Central memory CD4-positive, alpha-beta T cell (primary cell): ENCODE data around the gene TMEM120A.
"Not testable (repeated sequence)": the region's sequence is repeated elsewhere in the genome, so short reads cannot be mapped to it uniquely, and the experiment has no call there.

ENCODE experiments used
- DNase-seq: peaks from one replicate; pipeline ENCODE4 v3.0.0; 2022
- total RNA-seq, 3 experiments: gene quantifications; one replicate each; lab custom pipeline; 2026; lab: John Stamatoyannopoulos, UW

Gene TMEM120A
- 8.9 to 13.4 (median 9.1) reads per million in 3 experiments for total RNA-seq

DNA sequence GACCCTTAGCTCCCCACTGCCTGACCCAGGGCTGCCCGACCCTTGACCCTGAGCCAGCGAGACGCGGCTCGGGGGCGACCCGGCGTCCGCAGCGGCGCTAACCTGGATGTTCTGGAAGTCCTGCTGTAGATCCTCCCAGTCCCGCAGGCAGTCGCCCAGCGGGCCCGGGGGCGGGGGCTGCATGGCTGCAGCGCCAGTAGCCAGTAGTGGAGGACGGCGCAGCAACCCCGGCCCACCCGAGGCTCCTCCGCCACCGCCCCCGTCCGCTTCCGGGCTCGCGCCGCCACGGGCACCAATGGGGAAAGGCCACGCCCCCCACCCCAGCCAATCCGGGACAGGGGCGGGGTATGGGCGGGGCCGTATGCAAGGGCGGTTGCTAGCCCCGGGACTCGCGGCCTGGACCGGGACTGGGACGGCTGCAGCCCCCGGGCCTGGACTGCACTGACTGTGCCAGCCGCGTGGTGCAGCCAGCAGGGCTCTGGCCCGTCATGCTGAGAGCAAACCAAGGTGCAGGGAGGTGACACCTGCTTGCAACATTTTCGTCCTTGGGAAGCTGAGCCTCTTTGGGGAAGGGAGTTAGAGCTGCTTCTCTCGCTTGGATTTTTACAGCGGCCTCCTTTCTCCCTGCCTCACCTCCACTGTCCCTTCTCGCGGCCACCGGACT lies at the start of gene TMEM120A:
TSS of gene TMEM120A (minus strand) at position 208 of the 664 bp plus-strand sequence. CDS start at position 183, 25 bp downstream.
- DNase-seq = peak; percentile 90

DNA sequence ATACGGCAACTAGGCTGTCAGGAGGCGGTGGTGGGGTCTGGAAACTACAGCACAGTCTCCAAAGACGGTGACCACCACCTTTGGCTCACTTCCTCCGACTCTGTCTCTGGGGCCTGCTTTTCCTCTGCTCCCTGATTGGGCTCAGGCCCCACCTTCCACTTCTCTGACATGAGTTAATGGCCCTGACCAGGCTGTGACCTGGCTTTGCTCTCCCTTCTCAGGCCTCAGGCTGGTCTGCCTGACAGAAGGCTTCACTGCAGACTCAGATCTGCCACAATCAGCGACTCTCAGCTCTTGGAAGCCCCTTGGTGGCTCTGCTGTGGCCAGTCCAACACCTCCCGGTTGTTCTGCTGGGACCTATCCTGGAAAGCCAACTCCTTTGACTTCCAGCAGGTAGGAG lies 45.7 kb upstream of the TMEM120A start:
- no peak for DNase-seq

DNA sequence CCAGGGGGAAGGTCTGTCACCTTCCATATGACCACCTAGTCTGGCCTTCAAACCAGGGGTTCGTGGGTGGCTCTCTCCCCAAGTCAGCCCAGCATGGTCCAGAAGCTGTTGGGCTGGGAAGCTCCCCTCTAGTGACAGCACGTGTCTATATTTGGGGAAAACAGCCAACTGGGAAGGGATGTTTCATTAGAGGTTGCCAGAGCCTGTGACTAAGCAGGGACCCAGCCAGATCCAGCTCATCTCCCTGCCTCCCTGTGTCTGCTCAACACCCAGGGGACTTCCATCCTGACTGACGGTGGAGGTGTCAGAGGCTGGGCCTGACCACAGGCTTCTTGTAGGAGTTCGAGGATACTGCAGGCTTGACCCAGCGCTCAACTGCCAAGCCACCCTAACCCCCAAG lies 42.9 kb upstream of the TMEM120A start:
- DNase-seq = no peak

DNA sequence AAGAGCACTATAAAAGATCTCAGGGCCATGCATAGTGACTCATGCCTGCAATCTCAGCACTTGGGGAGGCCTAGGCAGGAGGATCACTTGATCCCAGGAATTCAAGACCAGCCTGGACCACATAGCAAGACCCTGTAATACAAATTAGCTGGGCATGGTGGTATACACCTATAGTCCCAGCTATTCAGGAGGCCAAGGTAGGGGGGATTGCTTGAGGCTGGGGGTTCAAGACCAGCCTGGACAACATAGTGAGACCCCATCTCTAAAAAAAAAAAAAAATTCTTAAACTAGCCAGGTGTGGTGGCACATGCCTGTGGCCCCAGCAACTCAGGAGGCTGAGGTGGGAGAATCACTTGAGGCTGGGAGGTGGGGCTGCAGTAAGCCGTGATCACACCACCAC lies 37.6 kb upstream of the TMEM120A start:
- no peak for DNase-seq

- not testable (repeated sequence) for DNase-seq
These were observed 35.3 kb upstream of the TMEM120A start for GRCh38 chr7:76029682-76030081.

DNA sequence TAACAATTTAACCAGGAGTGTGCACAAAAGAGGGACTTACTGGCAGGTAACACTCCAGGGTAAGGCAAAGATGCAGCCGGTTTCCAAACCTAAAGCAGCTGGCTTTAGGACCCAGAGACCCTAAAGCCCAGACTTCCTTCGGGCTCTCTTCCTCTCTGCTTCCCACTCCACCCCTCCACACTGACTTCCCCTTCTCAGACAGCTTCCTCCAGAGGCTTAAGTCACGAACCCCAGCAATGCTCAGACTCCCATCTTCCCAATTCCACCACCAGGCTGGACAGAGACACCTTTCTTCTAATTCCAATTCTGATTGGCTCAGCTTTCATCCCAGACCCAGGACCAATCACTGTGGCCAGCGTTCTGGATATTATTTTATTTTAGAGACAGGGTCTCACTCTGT lies 28.6 kb upstream of the TMEM120A start:
- no peak for DNase-seq

- no peak for DNase-seq
These were observed 27.8 kb upstream of the TMEM120A start for GRCh38 chr7:76022026-76022780.

GRCh38 chr7:76020031-76020714 lies 25.8 kb upstream of the TMEM120A start:
- DNase-seq = peak; percentile 56

DNA sequence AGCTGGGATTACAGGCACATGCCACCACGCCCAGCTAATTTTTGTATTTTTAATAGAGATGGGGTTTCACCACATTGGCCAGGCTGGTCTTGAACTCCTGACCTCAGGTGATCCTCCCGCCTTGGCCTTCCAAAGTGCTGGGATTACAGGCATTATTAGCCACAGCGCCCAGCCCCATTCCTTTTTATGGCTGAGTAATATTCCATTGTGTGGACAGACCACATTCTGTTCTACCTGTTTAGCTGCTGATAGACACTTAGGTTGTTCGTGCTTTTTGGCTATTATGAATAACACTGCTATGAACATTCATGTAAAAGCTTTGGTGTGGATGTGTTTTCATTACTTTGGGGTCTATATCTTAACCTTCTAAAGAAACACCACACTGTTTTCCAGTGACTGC lies 24.1 kb upstream of the TMEM120A start:
- not testable (repeated sequence) for DNase-seq

DNA sequence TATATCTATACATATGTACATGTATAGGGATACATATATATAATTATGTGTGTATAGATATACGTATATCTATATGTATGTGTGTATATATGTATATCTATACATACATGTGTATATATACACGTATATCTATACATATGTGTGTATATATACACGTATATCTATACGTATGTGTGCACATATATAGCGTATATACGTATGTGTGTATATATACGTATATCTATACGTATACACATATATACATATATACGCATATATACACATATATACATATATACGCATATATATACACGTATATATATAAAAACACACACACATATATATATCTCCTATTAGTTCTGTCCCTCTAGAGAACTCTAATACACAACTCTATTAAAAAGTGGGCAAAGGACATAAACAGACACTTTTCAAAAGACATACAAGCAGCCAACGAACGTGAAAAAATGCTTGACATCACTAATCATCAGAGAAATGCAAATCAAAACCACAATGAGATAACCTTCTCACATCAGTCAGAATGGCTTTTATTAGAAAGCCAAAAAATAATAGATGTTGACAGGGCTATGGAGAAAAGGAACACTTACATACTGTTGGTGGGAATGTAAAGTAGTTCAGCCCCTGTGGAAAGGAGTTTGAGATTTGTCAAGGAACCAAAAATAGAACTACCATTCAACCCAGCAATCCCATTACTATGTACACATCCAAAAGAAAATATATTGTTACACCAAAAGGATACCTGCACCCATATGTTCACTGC lies 22.0 kb upstream of the TMEM120A start:
- DNase-seq = no peak

DNA sequence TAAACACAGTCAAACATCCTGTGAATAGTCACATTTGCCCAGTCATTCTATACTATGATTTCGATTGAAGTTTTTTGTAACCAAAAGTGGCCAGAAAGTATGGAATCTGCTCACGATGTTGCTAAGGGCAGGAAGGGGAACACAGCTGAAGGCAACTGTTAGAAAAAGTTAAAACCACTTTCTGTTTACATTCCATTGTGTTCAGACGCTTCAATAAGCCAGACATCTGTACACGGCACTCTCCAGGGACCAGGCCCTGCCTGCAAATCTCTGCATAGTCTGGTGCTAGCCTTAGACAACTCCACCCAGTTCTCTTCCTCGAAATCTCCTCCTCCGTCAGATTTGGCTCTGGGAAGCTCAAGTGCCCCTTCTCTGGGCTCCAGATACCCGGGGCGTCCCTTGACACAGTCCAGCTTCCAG lies 17.1 kb upstream of the TMEM120A start:
- no peak for DNase-seq

DNA sequence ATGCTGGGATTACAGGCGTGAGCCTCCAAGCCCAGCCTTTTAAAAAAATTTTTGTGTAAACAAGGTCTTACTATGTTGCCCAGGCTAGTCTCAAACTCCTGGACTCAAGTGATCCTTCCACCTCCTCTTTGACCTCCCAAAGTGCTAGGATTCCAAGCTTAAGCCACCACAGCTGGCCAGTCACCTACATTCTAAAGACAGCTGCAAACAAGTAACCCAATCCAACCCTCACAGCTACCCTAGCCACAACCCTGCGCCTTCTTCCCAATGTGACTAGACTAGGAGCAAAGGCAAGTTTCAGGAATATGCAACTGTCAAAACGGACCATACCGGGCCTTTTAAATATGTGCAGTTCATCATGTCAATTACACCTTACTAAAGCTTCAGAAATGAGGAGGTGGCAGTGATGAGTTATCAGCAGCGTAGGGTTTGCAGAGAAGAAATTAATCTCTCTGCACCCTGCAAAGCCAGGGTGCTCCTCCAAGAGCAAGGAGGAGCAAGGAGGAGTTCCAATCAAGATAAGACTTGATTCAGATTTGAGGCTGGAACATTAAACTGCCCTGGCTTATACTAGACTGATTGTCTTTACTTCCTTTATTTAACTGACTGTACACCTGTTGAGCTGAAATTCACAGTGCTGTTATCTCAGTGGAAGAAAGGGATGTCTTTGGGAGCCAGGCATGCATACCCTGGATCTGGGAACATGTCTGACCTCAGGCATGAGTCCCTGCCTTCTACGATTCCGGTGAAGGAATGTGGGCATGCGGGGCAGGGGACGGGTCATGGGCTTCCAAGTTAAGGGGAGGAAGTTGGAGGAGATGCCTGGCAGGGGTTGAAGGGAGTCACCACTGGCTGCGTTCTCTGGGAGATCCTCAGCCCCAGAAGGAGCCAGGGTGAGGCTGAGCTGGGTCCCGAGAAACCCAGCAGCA lies 15.5 kb upstream of the TMEM120A start:
- DNase-seq = no peak

DNA sequence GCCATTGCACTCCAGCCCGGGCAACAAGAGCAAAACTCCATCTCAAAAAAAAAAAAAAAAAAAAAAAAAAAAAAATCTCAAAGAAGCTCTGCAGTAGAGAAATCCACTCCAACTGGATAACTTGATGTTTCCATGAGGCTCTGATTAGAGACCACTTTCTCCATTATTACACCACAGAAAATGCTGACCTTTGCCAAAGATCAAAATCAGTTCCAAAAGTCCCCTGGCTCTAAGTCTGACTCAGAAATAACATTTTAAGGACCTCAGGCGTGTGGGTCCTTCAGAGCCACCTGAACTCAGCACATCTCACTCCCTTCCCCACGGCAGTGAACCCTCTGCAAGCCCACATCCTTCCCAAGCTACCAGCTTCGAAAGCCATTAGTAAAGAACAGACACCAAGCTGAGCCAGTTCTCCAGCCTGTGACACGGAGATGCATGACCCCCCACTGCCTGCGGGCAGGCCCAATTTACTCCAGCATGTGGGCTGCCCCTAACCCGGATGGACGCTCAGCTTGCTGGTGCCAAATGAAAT lies 13.8 kb upstream of the TMEM120A start:
- no peak for DNase-seq

- not testable (repeated sequence) for DNase-seq
These were observed 10.6 kb upstream of the TMEM120A start for GRCh38 chr7:76005004-76005403.

DNA sequence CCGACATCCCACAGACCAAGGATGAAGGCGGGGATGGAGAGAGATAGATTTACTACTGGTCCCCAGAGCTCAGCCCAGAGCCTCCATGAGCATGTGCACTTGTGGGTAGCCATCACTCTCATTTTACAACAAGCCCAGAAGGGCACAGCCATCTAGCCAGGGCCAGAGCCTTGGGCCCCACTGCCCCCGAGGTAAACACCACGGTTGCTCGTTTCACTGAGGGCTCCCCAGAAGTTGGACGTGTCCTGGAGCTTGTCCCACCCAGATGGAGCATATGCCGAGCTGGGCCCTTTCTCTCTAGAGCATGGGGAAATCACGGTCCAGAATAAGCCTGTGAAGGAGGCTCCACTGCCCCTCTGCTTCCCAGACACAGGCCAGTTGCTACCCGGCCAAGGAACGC lies 9.0 kb upstream of the TMEM120A start:
- no peak for DNase-seq

- DNase-seq = no peak
These were observed 8.4 kb upstream of the TMEM120A start for GRCh38 chr7:76002822-76003221.

DNA sequence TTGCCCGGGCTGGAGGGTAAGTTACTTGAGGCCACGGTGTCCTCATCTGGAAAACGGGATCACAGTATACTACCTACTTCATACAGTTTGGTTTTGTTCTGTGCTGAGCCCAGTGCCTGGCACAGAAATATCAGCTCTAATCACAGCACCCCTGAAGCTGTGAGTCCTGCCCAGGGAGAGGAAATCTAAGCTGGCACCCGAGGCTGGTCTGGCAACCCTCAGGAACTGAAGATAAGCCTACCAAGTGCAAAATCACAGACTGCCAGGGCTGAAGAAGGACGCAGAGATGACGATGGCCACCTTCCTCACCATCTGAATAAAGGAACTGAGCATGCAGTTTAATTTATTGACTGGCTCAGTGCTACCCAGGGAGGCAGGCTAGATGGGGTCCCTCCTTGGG lies 7.7 kb upstream of the TMEM120A start:
- no peak for DNase-seq

- DNase-seq = no peak
These were observed 6.2 kb upstream of the TMEM120A start for GRCh38 chr7:76000566-76000965.

GRCh38 chr7:75998038-75998437 lies 3.6 kb upstream of the TMEM120A start:
- no peak for DNase-seq

- no peak for DNase-seq
These were observed 2.1 kb upstream of the TMEM120A start for GRCh38 chr7:75996476-75996875.

- no peak for DNase-seq
These were observed 1.6 kb upstream of the TMEM120A start for GRCh38 chr7:75995996-75996395.
